Loucy (cell line): ENCODE data around the gene MEAF6.

Experiments
- H2AFZ ChIP-seq: fragments of 200-600 bp; sonication (generic); 2 replicates; pipeline ENCODE4 v1.6.0; 2016; ENCODE audit warnings: antibody characterized with exemption, mild to moderate bottlenecking, low read length, moderate library complexity
- H3F3A ChIP-seq: fragments of 200-600 bp; 2 replicates; pipeline ENCODE4 v1.6.0; 2016; ENCODE audit warnings: antibody characterized with exemption, low read depth, mild to moderate bottlenecking
- H3K27me3 ChIP-seq: fragments of 200-600 bp; sonication (generic); 2 replicates; pipeline ENCODE4 v1.6.1; 2014; ENCODE audit warnings: low read length, mild to moderate bottlenecking; ENCODE audit not compliant: insufficient read depth, poor library complexity, severe bottlenecking
- H3K36me3 ChIP-seq: fragments of 200-600 bp; sonication (generic); 2 replicates; pipeline ENCODE4 v1.6.1; 2016; ENCODE audit warnings: low read length; ENCODE audit not compliant: insufficient read depth
- H3K4me1 ChIP-seq: fragments of 200-600 bp; sonication (generic); 2 replicates; pipeline ENCODE4 v1.5.1; 2014; ENCODE audit warnings: low read length, mild to moderate bottlenecking; ENCODE audit not compliant: insufficient read depth, poor library complexity, severe bottlenecking
- H3K4me2 ChIP-seq: fragments of 200-600 bp; sonication (generic); 2 replicates; pipeline ENCODE4 v1.6.0; 2014; ENCODE audit warnings: antibody characterized with exemption, low read length, low read depth, mild to moderate bottlenecking; ENCODE audit not compliant: poor library complexity, severe bottlenecking
- H3K4me3 ChIP-seq: fragments of 200-600 bp; sonication (generic); 2 replicates; pipeline ENCODE4 v1.5.1; 2014; ENCODE audit warnings: low read length, mild to moderate bottlenecking, mixed read lengths; ENCODE audit not compliant: poor library complexity, severe bottlenecking
- H3K79me2 ChIP-seq: fragments of 200-600 bp; sonication (generic); 2 replicates; pipeline ENCODE4 v1.6.1; 2014; ENCODE audit warnings: low read length; ENCODE audit not compliant: insufficient read depth
- H3K9ac ChIP-seq: fragments of 200-600 bp; sonication (generic); 2 replicates; pipeline ENCODE4 v1.6.0; 2014; ENCODE audit warnings: mild to moderate bottlenecking, low read depth, low read length, moderate library complexity; ENCODE audit not compliant: poor library complexity, severe bottlenecking
- H3K9me2 ChIP-seq: fragments of 200-600 bp; sonication (generic); replicated peaks from 2 replicates; pipeline ENCODE4 v1.6.1; 2016; ENCODE audit warnings: low read depth, low read length, mixed read lengths
- H3K9me3 ChIP-seq: fragments of 200-600 bp; sonication (generic); 2 replicates; pipeline ENCODE4 v1.6.1; 2014; ENCODE audit warnings: mild to moderate bottlenecking, antibody characterized with exemption, low read length, low read depth; ENCODE audit not compliant: insufficient read depth
- H4K20me1 ChIP-seq: fragments of 200-600 bp; sonication (generic); 2 replicates; pipeline ENCODE4 v1.6.0; 2014; ENCODE audit warnings: antibody characterized with exemption, low read length, mild to moderate bottlenecking; ENCODE audit not compliant: insufficient read depth, poor library complexity, severe bottlenecking
- EZH2phosphoT487 ChIP-seq: fragments of 200-600 bp; IDR thresholded peaks from 2 replicates; pipeline ENCODE4 v1.6.1; 2018; ENCODE audit warnings: antibody characterized with exemption, mild to moderate bottlenecking, moderate library complexity, borderline replicate concordance
- TF ChIP-seq, protein P1 (sequence below): fragments of 200-600 bp; sonication (generic); conservative IDR thresholded peaks from 2 replicates; pipeline ENCODE4 v1.5.1; 2014; ENCODE audit warnings: mild to moderate bottlenecking, antibody characterized with exemption, low read length

Gene MEAF6

DNA sequence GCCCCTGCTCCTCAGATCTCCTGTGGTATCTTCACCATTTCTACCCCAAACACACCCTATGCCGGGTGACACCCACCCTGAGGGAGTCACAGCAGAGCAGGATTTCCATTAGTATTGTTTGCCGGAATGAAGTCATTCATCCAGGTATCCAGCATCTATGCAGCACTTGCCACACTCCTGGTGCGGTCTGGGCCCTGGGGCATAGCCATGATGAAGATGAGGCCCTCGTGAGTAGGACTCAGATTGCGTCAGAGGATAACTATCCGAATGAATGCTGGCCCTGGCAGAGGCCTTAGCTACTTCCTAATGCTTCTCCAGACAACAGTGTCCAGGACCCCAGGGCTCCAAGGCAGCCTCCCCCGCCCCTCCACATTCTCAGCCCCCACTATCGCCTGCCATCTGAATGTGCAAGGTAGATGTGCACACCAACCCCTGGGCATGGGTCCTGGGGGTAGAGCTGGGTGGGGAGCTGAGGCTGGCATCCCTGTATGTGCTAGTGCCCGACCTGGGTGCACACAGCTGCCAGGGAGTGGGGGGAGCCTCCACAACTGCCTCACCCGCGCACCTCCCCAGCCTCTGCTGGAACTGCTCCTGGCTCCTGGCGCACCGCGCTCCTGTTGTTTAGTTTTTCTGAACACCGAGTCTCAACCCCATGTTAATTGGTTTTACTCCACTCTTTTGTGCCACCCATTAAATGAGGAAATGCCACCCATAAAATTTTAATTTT lies 65.7 kb downstream of the MEAF6 start:
- Histone ChIP-seq H3K4me2 (no peak overlapping the region), H3K36me3 (no peaks in the 10 kb centered on the region), H3K9me3 (no peaks in the 10 kb centered on the region), H3K79me2 (no peaks in the 10 kb centered on the region), H3K27me3 (no peaks in the 10 kb centered on the region), H3K4me3 (no peak overlapping the region), H2AFZ (no peak overlapping the region), H3K4me1 (peaks cover 11% of the 10 kb centered on the region), H3K9ac (no peak overlapping the region), H4K20me1 (no peaks in the 10 kb centered on the region), H3F3A (no peaks in the 10 kb centered on the region), H3K9me2 (no peaks in the 10 kb centered on the region)
- TF ChIP-seq, protein P1, sequence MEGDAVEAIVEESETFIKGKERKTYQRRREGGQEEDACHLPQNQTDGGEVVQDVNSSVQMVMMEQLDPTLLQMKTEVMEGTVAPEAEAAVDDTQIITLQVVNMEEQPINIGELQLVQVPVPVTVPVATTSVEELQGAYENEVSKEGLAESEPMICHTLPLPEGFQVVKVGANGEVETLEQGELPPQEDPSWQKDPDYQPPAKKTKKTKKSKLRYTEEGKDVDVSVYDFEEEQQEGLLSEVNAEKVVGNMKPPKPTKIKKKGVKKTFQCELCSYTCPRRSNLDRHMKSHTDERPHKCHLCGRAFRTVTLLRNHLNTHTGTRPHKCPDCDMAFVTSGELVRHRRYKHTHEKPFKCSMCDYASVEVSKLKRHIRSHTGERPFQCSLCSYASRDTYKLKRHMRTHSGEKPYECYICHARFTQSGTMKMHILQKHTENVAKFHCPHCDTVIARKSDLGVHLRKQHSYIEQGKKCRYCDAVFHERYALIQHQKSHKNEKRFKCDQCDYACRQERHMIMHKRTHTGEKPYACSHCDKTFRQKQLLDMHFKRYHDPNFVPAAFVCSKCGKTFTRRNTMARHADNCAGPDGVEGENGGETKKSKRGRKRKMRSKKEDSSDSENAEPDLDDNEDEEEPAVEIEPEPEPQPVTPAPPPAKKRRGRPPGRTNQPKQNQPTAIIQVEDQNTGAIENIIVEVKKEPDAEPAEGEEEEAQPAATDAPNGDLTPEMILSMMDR, result no peak
- no peak for TF ChIP-seq EZH2phosphoT487

DNA sequence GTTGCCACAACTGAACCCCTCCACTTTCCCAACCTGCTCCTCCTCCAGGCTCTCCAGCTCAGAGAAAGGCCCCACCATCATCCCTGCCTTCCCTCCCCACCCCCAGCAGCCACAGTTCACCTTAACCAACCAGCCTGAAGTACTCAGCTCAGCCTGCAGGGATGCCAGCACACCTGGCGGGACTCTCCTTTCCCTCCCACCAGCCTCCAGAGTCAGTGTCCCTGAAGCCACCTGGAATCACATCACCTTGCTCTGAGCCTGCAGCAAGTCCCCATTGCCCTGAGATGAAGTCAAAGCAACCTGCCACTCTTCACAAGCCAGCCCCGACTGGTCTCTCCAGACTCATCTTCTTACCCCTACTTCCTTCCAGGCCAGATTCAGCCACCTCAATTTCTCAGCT lies 66.4 kb downstream of the MEAF6 start:
- Histone ChIP-seq H3K4me2 (no peak overlapping the region), H3K9me2 (no peaks in the 10 kb centered on the region), H3K4me3 (no peak overlapping the region), H4K20me1 (no peaks in the 10 kb centered on the region), H3F3A (no peaks in the 10 kb centered on the region), H3K79me2 (no peaks in the 10 kb centered on the region), H3K36me3 (no peaks in the 10 kb centered on the region), H3K9ac (no peak overlapping the region), H2AFZ (no peak overlapping the region), H3K27me3 (no peaks in the 10 kb centered on the region), H3K4me1 (peaks cover 11% of the 10 kb centered on the region), H3K9me3 (no peaks in the 10 kb centered on the region)
- TF ChIP-seq EZH2phosphoT487, result no peak
- TF ChIP-seq, protein P1, result no peak

DNA sequence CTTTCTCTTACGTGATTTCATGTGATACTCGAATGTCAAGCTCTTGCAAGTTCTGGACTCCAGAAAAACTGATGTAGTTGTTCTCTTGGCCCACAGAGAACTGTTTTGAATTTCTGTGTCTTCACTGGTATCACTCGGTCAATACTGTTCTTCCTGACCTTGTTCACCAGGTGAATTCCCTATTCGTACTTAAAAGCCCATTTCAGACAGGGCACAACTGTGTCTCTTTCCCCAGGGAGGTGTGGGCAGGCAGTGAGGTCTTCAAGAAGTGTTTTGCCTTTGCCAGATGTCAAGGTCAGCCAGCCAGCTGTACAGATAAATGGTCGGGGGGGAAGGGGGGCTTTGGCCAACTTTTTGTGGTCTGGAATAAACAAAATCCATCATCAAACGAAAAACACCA lies 67.7 kb downstream of the MEAF6 start:
- no peak for TF ChIP-seq EZH2phosphoT487
- TF ChIP-seq, protein P1, result no peak
- H3K4me3 ChIP-seq, result no peak overlapping the region
- no peaks in the 10 kb centered on the region for H3K9me2 ChIP-seq
- H3K36me3 ChIP-seq, result no peaks in the 10 kb centered on the region
- H3K4me2 ChIP-seq, result no peak overlapping the region
- H2AFZ ChIP-seq, result no peak overlapping the region
- H3K79me2 ChIP-seq, result no peaks in the 10 kb centered on the region
- no peaks in the 10 kb centered on the region for H3K27me3 ChIP-seq
- no peak overlapping the region for H3K9ac ChIP-seq
- no peaks in the 10 kb centered on the region for H3F3A ChIP-seq
- peaks cover 11% of the 10 kb centered on the region for H3K4me1 ChIP-seq
- no peaks in the 10 kb centered on the region for H3K9me3 ChIP-seq
- no peaks in the 10 kb centered on the region for H4K20me1 ChIP-seq
